Right ventricle myocardium inferior (tissue), 1 donor: ENCODE measurements around the gene NPIPA5. TPM values are rescaled to one million over a fixed set of nuclear protein-coding genes. Genes with fewer than 3 reads are reported as not detected.
"Not testable (repeated sequence)": the region's sequence is repeated elsewhere in the genome, so short reads cannot be mapped to it uniquely, and the experiment has no call there.

Source experiments
- ATAC-seq: fragments of 200-7000 bp; cut with Tn5 transposase; one replicate; pipeline ENCODE4 v1.9.1; 2020; ENCODE audit warnings: mild to moderate bottlenecking, moderate library complexity
- DNase-seq: peaks from one replicate; pipeline ENCODE4 v3.0.0; 2021; ENCODE audit errors: missing footprints
- intact Hi-C: fragments of 100-400 bp; cut with DNase I; formaldehyde crosslinking; loops from one replicate; pipeline ENCODE4 v1.11.0; 2022
- long read RNA-seq: library from polyadenylated mRNA; unstranded; transcript quantifications from one replicate; pipeline ENCODE4 v2.0.0, GENCODE V29; 2021
- total RNA-seq: library from RNA; stranded (reverse); fragmentation: NEBNext Ultra II Directional; extraction: Animal tissue kit (Norgen Biotek cat#: 25700); gene quantifications from one replicate; pipeline ENCODE4 v1.2.1, GENCODE V29; 2021
- donor health status: DM: no; HTN: yes; CAD: no; lungs with severe emphysema.

Gene NPIPA5
- 4.2 TPM for total RNA-seq
- long read RNA-seq, partial matches to known transcripts: 0 of 1 reads
- long read RNA-seq, other reads (novel, unspliced or antisense): 1 of 1 reads

DNA sequence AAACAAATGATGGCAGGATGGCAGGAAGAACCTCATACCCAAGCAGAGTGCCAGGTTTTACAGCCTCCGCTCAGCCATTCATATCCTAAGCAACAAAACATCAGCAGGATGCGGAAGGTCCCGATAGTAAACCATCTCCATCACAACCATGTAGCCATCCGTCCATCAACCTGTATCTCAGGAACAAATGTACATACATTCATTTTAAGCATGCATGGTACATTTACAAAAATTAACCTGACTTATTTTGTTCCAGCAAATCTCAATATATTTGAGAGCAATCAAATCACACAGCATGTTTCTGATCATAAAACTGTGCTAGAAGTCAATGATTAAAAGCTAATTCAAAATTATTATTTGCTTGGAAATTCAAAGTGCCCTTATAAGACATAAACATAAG lies at the start of gene NPIPA5:
Gene NPIPA5, minus strand, starts transcription at position 101 of the 400 bp plus-strand sequence. Its CDS starts 0 bp downstream, at position 101.
- intact Hi-C loops, ATAC-seq: not testable (repeated sequence)

DNA sequence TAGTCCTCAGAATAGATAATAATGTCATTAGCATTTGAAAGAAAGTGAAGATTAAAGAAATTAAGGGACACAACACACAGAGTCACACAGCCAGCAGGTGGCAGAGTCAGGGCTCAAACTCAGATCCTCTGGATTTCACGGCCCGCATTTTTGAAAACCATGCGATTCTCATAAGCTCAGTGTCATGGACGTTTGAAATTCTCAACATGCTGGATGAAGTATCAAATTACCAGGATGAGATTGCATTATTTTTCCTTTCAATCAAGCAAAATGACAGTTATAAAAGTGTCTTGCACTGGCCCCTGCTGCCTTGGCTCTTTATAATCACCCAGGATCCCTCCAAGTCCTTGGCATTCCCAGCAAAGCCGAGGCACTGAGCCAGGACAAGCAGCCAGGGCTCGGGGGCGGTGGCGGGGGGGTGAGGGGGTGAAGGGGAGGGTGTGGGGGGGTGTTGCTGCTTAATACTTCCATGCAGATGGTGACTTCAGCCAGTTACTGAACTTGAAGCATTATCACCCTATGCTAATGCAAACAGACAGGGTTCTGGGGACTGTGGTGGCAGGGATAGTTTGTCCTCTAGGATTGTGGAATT lies 49.6 kb upstream of the NPIPA5 start:
- intact Hi-C loops: loop anchor here (2.0 to 5.0 kb wide), 3 partner anchors 123 to 275 kb away; partner anchors contain the start of gene MARF1
- ATAC-seq (peak; percentile 86), DNase-seq (peak; percentile 83)

More for the DNA sequence above, at the start of gene NPIPA5:
- DNase-seq: not testable (repeated sequence)

DNA sequence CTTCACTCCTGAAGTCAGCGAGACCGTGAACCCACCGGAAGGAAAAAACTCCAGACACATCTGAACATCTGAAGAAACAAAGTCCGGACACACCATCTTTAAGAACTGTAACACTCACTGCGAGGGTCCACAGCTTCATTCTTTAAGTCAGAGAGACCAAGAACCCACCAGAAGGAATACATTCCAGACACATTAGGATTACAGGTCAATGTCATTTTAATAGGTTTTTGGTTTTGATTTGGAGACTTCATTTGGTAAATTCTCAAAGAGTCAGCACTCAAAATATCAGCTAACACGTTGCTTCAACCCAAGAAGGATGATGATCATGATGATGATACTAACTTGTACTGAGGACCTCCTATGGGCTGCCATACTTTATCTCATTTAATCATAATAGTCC lies 48.7 kb upstream of the NPIPA5 start:
- intact Hi-C loops: loop anchor here (5.0 kb wide), 2 partner anchors 216 to 276 kb away; partner anchors contain the start of gene MARF1
- no peak for DNase-seq
- ATAC-seq: no peak

DNA sequence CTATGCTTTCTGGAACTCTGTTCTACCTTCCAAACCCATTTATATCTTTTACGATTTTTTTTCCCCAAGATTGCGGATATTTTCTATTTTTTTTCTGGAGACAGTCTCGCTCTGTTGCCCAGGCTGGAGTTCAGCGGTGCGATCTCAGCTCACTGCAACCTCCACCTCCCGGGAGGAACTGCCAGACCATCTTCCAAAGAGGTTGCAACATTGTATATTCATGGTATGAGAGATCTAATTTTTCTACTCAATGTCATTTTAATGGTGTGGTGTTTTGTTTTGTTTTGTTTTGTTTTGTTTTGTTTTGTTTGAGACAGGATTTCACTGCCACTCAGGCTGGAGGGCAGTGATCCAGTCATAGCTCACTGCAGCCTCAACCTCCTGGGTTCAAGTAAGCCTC lies 47.8 kb upstream of the NPIPA5 start:
- ATAC-seq (no peak), DNase-seq (no peak)
- intact Hi-C loops: loop anchor here (5.0 kb wide), 2 partner anchors 216 to 276 kb away; partner anchors contain the start of gene MARF1

DNA sequence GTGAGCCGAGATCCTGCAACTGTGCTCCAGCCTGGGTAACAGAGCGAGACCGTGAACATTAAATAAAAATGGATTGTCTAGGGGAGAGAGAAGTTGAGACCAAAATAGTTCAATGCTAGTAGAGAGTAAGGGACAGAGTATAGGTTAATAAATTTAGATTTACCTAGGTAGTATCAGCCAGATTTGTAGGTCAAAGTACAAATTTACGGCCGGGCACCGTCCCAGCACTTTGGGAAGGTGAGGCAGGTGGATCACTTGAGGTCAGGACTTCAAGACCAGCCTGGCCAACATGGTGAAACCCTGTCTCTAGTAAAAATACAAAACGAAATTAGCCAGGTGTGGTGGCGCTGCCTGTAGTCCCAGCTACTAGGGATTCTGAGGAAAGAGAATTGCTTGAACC lies 44.1 kb upstream of the NPIPA5 start:
- no peak for DNase-seq
- intact Hi-C loops: no loop called here

DNA sequence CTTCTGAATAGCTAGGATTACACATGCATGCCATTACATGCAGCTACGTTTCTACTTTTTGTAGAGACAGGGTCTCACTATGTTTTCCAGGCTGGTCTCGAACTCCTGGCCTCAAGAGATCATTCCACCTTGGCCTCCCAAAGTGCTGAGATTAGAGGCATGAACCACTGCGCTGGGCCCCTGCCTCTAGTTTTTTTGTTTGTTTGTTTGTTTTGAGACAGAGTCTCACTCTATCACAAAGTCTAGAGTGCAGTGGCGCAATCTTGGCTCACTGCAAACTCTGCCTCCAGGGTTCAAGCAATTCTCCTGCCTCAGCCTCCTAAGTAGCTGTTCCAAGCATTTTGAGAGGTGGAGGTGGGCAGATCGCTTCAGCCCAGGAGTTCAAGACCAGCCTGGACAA lies 43.6 kb upstream of the NPIPA5 start:
- DNase-seq, ATAC-seq, intact Hi-C loops: not testable (repeated sequence)

More for the DNA sequence above, 44.1 kb upstream of the NPIPA5 start:
- no peak for ATAC-seq

DNA sequence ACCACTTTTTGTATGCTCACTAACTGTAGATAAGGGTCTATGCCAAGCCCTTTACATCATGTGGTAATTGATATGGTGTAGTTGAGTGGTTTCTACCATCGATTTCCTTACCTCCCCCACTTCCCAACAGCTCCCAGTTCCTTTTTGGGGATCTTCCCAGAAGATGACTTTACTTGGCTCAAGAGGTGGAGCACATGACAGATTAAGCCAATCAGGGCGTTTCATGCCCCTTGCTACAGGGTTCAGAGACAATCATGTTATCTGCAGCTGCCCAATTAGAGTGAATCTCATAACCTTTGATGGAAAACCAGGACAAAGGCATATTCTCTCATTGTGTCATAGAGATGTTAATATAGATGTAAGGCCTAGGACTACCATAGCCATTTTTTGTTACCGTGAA lies 40.1 kb upstream of the NPIPA5 start:
- no peak for ATAC-seq
- intact Hi-C loops: no loop called here
- no peak for DNase-seq

DNA sequence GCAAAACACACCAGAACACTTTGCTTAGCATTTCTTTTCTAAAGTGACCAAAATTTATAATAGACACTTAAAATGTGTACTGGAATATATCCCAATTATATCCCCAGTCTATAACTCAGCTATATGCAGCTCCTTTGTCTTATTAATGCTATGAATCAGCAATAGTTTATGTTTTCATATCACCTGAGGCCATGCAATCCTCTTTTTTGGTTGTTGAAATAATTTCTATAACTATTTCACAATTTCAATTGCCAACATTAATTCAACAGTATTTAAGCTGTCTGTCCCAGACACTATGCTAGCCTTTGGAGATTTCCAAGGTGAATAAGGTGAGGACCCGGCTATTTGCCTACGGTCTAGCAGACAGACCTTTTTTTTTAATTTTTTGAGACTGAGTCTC lies 39.1 kb upstream of the NPIPA5 start:
- ATAC-seq (no peak), DNase-seq (no peak)
- intact Hi-C loops: no loop called here

DNA sequence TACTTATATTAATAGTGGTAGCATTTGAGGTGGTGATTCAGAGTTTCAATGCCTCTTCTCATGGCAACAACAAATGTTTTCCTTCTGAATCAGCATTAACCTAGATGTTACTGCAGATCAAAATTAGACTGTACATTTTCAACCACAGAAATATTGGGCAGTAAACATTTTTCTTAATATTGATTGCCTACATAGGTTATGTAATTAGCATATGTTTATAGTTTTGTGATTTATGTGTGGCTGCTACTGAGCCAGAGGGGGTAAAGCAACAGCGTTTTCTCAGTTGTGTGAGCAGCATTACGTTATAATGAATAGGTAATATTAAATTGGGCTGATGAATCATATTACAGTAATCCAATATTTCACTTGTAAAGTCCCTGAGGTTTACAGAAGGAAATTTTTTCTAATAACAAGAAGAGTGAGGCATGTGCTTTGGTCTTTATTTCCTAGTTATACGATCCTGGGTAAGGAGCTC lies 37.5 kb upstream of the NPIPA5 start:
- ATAC-seq: no peak
- intact Hi-C loops: no loop called here
- no peak for DNase-seq

DNA sequence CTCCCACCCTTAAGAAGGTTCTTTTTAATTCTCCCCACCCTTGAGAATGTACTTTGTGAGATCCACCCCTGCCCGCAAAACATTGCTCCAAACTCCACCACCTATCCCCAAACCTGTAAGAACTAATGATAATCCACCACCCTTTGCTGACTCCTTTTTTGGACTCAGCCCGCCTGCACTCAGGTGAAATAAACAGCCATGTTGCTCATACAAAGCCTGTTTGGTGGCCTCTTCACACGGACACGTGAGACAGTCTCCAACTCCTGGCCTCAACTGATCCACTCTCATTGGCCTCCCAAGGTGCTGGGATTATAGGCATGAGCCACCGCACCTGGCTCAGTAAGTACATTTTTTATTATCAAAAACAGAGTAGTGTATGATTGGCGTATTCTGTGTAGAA lies 31.4 kb upstream of the NPIPA5 start:
- ATAC-seq, DNase-seq, intact Hi-C loops: not testable (repeated sequence)

DNA sequence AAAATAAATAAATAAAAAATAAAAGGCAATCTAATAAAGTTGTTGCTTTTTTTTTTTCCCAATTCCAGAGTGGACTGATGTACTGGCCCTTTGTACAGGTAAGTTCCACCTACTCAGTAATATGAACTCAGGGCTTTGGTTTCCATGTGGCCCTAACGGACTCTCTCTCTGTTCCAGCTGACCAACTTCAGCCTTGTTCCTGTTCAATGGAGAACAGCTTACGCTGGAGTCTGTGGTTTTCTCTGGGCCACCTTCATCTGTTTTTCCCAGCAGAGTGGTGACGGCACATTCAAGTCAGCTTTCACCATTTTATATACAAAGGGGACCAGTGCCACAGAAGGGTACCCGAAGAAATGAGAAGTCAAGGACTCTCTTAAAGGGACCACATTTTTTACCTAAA lies 29.7 kb upstream of the NPIPA5 start:
- DNase-seq, intact Hi-C loops: not testable (repeated sequence)

DNA sequence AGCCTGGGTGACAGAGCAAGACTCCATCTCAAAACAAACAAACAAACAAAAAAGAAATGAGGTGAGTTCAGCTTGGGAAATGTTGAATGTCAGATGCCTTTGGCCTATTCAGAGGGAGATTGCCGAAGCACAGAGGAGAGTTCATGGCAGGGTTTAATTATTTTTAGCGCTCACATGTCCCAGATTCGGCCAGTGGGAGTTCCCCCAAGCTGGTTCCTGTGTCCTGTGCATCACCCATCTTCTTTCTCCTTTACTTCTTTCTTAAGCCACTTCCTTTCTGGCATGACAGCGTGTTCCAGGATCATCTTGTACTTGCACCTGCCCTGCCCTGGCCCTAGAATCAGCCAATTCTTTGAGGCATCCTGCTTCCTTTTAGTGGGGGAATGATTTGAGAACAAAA lies 26.7 kb upstream of the NPIPA5 start:
- no peak for DNase-seq
- intact Hi-C loops: no loop called here
- no peak for ATAC-seq

More for the DNA sequence above, 29.7 kb upstream of the NPIPA5 start:
- not testable (repeated sequence) for ATAC-seq

DNA sequence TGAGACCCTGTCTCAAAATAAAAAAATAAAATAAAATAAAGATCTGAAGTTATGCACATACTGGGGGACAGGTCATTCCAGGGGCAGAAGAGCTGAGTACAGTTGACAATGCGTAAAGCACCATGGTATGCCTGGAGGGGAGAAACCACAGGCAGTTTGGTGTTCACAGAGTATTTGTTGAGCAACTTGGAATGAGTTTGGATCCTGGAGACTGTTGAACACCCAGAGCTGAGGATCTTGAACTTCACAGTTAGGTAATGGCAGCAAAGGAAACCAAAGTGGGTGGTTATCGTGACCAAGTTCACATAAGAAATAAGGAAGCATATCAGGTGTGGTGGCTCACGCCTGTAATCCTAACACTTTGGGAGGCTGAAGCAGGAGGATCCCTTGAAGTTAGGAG lies 26.0 kb upstream of the NPIPA5 start:
- intact Hi-C loops, DNase-seq: not testable (repeated sequence)

DNA sequence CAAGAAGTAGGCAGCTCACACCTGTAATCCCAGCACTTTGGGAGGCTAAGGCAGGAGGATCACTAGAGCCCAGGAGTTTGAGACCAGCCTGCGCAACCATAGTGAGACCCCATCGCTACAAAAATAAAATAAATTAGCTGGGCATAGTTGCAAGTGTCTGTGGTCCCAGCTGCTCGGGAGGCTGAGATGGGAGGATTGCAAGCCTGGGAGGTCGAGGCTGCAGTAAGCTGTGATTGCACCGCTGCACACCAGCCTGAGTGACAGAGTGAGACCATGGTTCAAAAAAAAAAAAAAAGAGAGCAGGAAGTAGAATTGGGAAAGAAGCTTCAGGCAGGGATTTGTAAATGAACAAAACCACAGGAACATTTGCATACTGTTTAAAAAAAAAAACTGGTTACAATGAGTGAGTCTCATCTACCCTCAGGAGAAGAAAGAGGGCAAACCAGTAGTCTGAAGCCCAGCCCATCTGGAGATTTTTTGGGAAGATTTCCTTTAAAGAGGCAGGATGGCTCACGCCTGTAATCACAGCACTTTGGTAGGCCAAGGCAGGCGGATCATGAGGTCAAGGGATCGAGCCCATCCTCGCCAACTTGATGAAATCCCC lies 25.4 kb upstream of the NPIPA5 start:
- ATAC-seq (no peak), DNase-seq (no peak)
- intact Hi-C loops: no loop called here

More for the DNA sequence above, 26.0 kb upstream of the NPIPA5 start:
- not testable (repeated sequence) for ATAC-seq

DNA sequence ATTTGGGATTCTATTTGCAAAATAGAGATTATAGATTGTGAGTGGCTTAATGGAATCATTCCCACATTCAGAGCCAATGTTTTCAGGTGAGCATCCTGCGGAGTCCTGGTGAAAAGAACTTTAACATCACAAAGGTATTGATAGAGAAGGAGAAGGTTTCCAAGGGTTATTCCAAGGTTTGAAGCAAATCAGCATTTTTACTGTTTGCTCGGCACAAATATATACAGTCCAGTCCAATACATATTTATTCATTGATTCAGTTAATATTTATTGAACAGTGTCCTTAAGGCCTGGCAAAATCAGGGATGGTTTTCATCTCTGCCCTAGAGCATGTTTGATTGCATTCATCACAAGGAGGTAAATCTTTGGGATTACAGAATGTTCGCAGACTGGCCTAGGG lies 23.9 kb upstream of the NPIPA5 start:
- intact Hi-C loops: no loop called here
- DNase-seq (no peak), ATAC-seq (no peak)

DNA sequence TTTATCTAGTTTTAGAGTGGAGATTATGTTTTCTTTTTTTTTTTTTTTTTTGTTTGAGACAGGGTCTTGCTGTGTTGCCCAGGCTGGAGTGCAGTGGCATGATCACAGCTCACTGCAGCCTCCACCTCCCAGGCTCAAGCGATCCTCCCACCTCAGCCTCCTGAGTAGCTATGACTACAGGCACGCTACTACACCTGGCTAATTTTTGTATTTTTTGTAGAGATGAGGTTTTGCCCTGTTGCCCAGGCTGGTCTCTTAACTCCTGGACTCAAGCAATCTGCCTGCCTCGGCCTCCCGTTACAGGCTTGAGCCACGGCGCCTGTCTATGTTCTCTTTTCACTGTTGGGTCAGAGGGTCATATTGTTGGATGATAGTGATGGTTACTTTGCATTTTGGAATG lies 22.2 kb upstream of the NPIPA5 start:
- intact Hi-C loops, DNase-seq, ATAC-seq: not testable (repeated sequence)

DNA sequence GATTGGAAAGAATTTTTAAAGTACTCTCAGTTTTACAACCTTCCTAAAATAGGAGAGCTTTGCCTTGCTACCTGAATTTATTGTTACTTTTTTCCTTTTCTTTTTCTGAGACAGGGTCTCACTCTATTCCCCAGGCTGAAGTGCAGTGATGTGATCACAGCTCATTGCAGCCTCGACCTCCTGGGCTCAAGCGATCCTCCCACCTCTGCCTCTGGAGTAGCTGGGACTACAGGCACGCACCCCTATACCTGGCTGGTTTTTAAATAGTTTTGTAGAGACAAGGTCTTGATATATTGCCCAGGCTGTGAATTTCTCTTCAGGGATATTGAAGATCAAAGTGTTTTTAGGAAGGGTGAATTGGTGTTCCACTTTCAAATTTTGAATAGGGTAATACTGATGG lies 21.2 kb upstream of the NPIPA5 start:
- ATAC-seq (no peak), DNase-seq (no peak)
- intact Hi-C loops: no loop called here

DNA sequence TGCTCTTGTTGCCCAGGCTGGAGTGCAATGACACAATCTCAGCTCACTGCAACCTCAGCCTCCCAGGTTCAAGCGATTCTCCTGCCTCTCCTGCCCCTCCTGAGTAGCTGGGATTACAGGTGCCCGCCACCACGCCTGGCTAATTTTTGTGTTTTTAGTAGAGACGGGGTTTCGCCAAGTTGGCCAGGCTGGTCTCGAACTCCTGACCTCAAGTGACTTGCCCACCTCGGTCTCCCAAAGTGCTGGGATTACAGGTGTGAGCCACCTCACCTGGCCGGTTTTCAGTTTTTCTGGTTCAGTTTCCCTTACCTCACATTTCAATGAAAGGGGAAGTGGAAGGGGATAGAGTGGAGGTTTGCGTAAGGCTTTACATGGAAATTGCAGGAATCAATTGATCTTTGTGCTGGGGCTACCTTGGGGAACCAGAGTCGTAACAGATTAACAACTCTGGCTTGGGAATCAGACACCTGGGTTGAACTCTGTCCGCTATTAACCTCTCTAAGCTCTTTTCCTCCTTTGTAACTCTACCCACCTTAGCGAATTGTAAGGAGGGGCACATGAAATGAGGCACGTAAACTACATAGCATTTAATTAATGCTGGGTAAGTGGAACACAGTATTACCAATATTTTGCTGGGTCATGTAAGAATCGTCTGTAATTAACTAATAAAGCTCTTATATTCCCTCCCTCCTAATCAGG lies 20.7 kb upstream of the NPIPA5 start:
- no peak for DNase-seq

DNA sequence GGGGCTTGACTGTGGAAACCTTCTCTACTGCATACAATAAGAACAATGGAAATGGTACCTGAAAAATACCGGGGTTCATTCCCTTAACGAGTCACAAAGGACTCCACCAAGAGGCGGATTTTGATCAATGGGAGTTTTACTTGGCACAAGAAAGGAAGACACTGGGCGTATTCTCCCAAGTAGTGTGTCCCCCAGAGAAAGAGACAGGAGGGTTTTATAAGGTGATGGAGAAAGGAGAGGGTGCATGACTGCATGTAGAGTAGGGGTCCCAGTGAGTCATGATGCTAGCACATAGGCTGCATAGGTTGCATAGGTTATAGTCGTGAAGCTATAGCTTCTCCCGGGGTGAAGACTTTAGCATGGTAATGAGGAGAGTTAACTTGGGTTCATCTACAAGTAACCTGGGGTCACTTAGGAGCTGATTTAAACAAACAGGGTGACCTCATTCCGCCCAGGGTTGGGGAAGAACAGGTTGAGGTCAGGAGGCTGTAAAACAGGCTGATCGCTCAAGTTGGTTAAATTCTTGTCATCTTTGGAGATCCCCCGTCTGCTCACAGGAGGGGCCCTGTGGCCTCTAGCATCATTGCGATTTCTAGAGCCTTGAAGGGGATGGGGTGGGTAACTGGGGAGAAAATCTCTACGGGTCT lies 19.0 kb upstream of the NPIPA5 start:
- intact Hi-C loops: no loop called here
- no peak for ATAC-seq
- DNase-seq: no peak

More for the DNA sequence above, 20.7 kb upstream of the NPIPA5 start:
- no peak for ATAC-seq
- intact Hi-C loops: no loop called here
